Measurements from ENCODE around the gene GAK. TPM values are rescaled to one million over a fixed set of nuclear protein-coding genes. Genes with fewer than 3 reads are reported as not detected.
"Not testable (repeated sequence)": the region's sequence is repeated elsewhere in the genome, so short reads cannot be mapped to it uniquely, and the experiment has no call there.

The GAK gene
- total RNA-seq, 4 donors from 2014 or later = 70.1 to 95.3 (median 78.1) TPM

DNA sequence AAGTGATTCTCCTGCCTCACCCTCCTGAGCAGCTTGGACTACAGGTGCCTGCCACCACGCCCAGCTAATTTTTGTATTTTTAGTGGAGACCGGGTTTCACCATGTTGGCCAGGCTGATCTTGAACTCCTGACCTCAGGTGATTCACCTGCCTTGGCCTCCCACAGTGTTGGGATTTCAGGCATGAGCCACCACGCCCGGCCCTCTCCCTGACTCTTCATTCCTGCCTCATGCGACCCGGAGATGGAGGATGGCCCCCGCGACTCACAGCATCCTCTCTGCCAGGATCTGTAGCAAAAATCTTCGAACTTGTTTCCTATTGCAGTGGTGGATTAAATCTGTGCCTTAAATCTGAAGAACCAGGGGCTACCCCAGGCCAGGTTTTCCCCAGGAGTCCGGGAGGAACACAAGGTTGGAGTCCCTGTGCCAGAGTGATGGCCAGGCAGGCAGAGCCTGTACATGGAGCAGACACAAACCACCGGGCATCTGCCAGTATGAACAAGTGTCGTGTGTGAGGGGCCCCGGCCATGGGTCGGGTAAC is 117.7 kb downstream of the GAK start:
- Histone ChIP-seq H3K36me3 (no peaks in the 10 kb centered on the region), H3K27me3 (peaks cover 91% of the 10 kb centered on the region), H3K4me3 (no peak overlapping the region), H3K27ac (no peak overlapping the region), H3K4me1 (no peaks in the 10 kb centered on the region), H3K9me3 (peaks cover 0 to under 1% (median 0%) of the 10 kb centered on the region in 3 donors)
- TF ChIP-seq POLR2AphosphoS5 (IDR thresholded peaks at IDR 0.05) (no peak), POLR2A (IDR thresholded peaks at IDR 0.05) (no peak), EP300 (IDR thresholded peaks at IDR 0.05) (no peak)
- TF ChIP-seq, protein P1, sequence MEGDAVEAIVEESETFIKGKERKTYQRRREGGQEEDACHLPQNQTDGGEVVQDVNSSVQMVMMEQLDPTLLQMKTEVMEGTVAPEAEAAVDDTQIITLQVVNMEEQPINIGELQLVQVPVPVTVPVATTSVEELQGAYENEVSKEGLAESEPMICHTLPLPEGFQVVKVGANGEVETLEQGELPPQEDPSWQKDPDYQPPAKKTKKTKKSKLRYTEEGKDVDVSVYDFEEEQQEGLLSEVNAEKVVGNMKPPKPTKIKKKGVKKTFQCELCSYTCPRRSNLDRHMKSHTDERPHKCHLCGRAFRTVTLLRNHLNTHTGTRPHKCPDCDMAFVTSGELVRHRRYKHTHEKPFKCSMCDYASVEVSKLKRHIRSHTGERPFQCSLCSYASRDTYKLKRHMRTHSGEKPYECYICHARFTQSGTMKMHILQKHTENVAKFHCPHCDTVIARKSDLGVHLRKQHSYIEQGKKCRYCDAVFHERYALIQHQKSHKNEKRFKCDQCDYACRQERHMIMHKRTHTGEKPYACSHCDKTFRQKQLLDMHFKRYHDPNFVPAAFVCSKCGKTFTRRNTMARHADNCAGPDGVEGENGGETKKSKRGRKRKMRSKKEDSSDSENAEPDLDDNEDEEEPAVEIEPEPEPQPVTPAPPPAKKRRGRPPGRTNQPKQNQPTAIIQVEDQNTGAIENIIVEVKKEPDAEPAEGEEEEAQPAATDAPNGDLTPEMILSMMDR (IDR thresholded peaks at IDR 0.05) = no peak
- WGBS, 2 donors (ENCODE audit: low coverage in 1 of 2) = 94 to 95% methylated on average over 2 to 7 of the region's 14 CpGs
- no peak for ATAC-seq

DNA sequence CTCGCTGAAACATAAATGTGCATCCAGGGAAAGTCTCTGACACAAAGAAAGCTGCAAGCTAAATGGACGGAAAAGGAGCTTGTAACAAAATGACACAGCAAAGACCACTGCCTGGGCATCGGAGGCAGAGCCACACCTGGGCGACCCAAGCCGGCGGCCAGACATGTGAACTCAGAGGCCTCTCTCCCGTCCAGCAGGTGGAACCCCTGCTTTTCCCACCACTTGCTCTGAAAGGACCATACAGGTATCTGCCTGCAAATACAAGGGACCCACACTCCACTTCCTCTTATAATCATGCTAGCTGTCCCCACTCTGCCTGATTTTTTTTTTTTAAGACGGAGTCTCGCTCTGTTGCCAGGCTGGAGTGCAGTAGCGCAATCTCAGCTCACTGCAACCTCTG is 118.2 kb downstream of the GAK start:
- no peak overlapping the region for H3K27ac ChIP-seq
- H3K27me3 ChIP-seq = peaks cover 91% of the 10 kb centered on the region
- TF ChIP-seq EP300 (IDR thresholded peaks at IDR 0.05) (no peak), POLR2A (IDR thresholded peaks at IDR 0.05) (no peak), POLR2AphosphoS5 (IDR thresholded peaks at IDR 0.05) (no peak)
- TF ChIP-seq, protein P1 (IDR thresholded peaks at IDR 0.05) = no peak
- ATAC-seq = no peak
- no peaks in the 10 kb centered on the region for H3K9me3 ChIP-seq
- no peak overlapping the region for H3K4me3 ChIP-seq
- H3K4me1 ChIP-seq = no peaks in the 10 kb centered on the region
- no peaks in the 10 kb centered on the region for H3K36me3 ChIP-seq
- WGBS, 2 donors (ENCODE audit: low coverage in 1 of 2) = 50 to 82% methylated on average over 4 to 7 of the region's 10 CpGs

DNA sequence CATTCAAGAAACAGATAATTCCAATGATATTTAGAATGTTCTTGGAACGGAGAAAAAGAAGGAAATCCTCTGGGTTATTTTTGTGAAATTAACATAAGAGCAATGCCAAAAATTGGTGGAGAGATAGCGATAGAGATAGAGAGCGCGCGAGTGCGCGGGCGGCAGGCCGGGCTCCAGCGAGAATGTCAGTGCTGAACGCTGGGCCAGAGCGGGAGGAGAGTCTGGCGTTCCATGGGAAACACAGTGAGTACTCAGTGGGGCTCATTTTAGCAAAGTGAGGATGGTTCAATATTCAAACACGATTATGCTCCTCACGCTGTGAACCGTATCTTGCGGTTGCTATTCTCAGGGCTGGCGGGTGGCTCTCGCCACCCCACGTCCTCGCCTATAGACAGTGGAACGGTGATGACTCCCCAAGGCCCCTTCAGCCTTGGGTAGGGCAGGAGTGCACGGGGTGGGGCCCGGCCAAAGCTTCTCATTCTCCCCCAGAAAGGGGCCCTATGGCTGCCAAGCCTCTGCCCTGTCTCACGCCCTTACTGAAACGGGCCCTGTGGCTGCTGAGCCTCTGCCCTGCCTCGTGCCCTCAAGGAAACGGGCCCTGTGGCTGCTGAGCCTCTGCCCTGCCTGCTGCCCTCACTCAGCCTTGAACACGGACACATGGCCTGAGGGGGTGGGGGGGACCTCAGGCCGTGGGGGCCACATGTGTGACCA is 123.1 kb downstream of the GAK start:
- peaks cover 84% of the 10 kb centered on the region for H3K27me3 ChIP-seq
- no peaks in the 10 kb centered on the region for H3K36me3 ChIP-seq
- no peak overlapping the region for H3K27ac ChIP-seq
- 45% methylated on average over 15 to 16 of the region's 30 CpGs for WGBS, 2 donors (ENCODE audit: low coverage in 1 of 2)
- TF ChIP-seq POLR2A (IDR thresholded peaks at IDR 0.05) = no peak
- no peak for TF ChIP-seq POLR2AphosphoS5 (IDR thresholded peaks at IDR 0.05)
- TF ChIP-seq, protein P1 (IDR thresholded peaks at IDR 0.05) = no peak
- no peak for TF ChIP-seq EP300 (IDR thresholded peaks at IDR 0.05)
- no peaks in the 10 kb centered on the region for H3K4me1 ChIP-seq
- no peak overlapping the region for H3K4me3 ChIP-seq
- no peaks in the 10 kb centered on the region for H3K9me3 ChIP-seq
- ATAC-seq = no peak

DNA sequence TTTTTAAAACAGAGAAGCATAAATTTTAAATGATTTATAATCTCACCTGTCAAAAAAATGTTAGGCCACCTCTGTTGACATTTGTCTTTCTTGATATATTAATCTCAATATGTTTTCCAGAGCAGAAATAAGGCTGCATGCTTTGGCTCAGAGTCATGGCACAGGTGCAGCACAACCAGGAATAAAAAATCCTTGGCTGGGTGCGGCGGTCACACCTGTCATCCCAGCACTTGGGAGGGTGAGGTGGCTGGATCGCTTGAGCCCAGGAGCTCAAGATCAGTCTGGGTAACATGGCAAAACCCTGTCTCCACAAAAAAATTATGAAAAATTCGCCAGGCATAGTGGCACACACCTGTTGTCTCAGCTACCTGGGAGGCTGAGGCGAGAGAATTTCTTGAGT is 124.3 kb downstream of the GAK start:
- no peaks in the 10 kb centered on the region for H3K36me3 ChIP-seq
- H3K4me1 ChIP-seq = no peaks in the 10 kb centered on the region
- no peak overlapping the region for H3K4me3 ChIP-seq
- H3K27ac ChIP-seq = no peak overlapping the region
- no peak for ATAC-seq
- H3K9me3 ChIP-seq = no peaks in the 10 kb centered on the region
- TF ChIP-seq EP300 (IDR thresholded peaks at IDR 0.05) (no peak), POLR2AphosphoS5 (IDR thresholded peaks at IDR 0.05) (no peak), POLR2A (IDR thresholded peaks at IDR 0.05) (no peak)
- TF ChIP-seq, protein P1 (IDR thresholded peaks at IDR 0.05) = no peak
- 50 to 74% methylated on average over 2 to 5 of the region's 5 CpGs for WGBS, 2 donors (ENCODE audit: low coverage in 1 of 2)
- H3K27me3 ChIP-seq = peaks cover 83% of the 10 kb centered on the region

DNA sequence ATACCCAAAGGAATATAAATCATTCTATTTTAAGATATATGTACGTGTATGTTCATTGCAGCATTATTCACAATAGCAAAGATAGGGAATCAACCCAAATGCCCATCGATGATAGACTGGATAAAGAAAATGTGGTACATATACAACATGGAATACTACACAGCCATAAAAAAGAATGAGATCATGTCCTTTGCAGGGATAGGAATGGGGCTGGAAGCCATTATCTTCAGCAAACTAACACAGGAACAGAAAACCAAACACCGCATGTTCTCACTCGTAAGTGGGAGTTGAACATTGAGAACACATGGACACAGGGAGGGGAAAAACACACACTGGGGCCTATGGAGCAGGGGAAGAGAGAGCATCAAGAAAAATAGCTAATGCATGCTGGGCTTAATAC is 125.1 kb downstream of the GAK start:
- not testable (repeated sequence) for ATAC-seq, H3K9me3 ChIP-seq, H3K4me1 ChIP-seq, H3K27ac ChIP-seq, H3K4me3 ChIP-seq, H3K36me3 ChIP-seq
- 81 to 89% methylated on average over 4 of the region's 4 CpGs for WGBS, 2 donors (ENCODE audit: low coverage in 1 of 2)
- H3K27me3 ChIP-seq = peaks cover 75% of the 10 kb centered on the region

All from gastroesophageal sphincter (tissue), 4 donors.